Caco-2 (cell line): ENCODE measurements around the gene PCTP. TPM values are rescaled to one million over a fixed set of nuclear protein-coding genes. Genes with fewer than 3 reads are reported as not detected.

ENCODE experiments used
- BruUV-seq: library from RNA; stranded (reverse); fragments of 400-500 nt; replicated peaks from 2 replicates; lab custom pipeline; 2021; lab: Mats Ljungman, UMichigan
- CTCF ChIA-PET: fragments of 300-600 bp; sonication (Branson Sonifier 250); formaldehyde crosslinking; loops from one replicate; lab custom pipeline; 2022; ENCODE audit warnings: antibody characterized with exemption; lab: Charles Lee
- POLR2A ChIA-PET: fragments of 300-600 bp; sonication (Branson Sonifier 250); formaldehyde crosslinking; loops from one replicate; lab custom pipeline; 2022; ENCODE audit warnings: antibody characterized with exemption; lab: Charles Lee
- DNase-seq, 2 experiments: peaks; one replicate each; pipeline versions ENCODE4 v3.0.0 to v3.0.0-alpha.2; 2020 to 2022
- H3K27me3 ChIP-seq: replicated peaks from 2 replicates; pipeline ENCODE4 v1.6.0; 2011; ENCODE audit warnings: low read length; ENCODE audit not compliant: control insufficient read depth, insufficient read depth
- H3K36me3 ChIP-seq: 2 replicates; pipeline ENCODE4 v1.5.1; 2011; ENCODE audit warnings: low read length; ENCODE audit not compliant: control insufficient read depth, insufficient read depth
- H3K4me1 ChIP-seq: fragments of 250-450 bp; sonication (Bioruptor Pico); 2 replicates; pipeline ENCODE4 v1.5.1; 2020; ENCODE audit warnings: mild to moderate bottlenecking
- H3K4me3 ChIP-seq: 2 replicates; pipeline ENCODE4 v1.5.1; 2011; ENCODE audit warnings: low read depth, mild to moderate bottlenecking, control low read depth, low read length
- H3K9me3 ChIP-seq: fragments of 250-450 bp; sonication (Bioruptor Pico); 2 replicates; pipeline ENCODE4 v1.5.1; 2020; ENCODE audit warnings: mild to moderate bottlenecking, moderate library complexity
- H3K27ac Mint-ChIP-seq: one replicate; pipeline ENCODE4 v1.8.0; 2022; ENCODE audit warnings: mixed read lengths; ENCODE audit not compliant: unreplicated experiment
- H3K27me3 Mint-ChIP-seq: one replicate; pipeline ENCODE4 v1.8.0; 2022; ENCODE audit warnings: mixed read lengths; ENCODE audit not compliant: insufficient read depth, unreplicated experiment
- H3K36me3 Mint-ChIP-seq: one replicate; pipeline ENCODE4 v1.8.0; 2022; ENCODE audit warnings: mild to moderate bottlenecking, mixed read lengths; ENCODE audit not compliant: insufficient read depth, unreplicated experiment
- H3K4me1 Mint-ChIP-seq: one replicate; pipeline ENCODE4 v1.8.0; 2022; ENCODE audit warnings: low read depth, mixed read lengths; ENCODE audit not compliant: unreplicated experiment
- H3K4me3 Mint-ChIP-seq: one replicate; pipeline ENCODE4 v1.8.0; 2022; ENCODE audit warnings: mild to moderate bottlenecking, moderate library complexity, mixed read lengths; ENCODE audit not compliant: unreplicated experiment
- H3K9me3 Mint-ChIP-seq: one replicate; pipeline ENCODE4 v1.8.0; 2022; ENCODE audit warnings: mixed read lengths; ENCODE audit not compliant: unreplicated experiment
- CTCF ChIP-seq, 2 experiments: fragments of 200-600 bp in 1 of 2; IDR thresholded peaks; 1 replicate in 1 of 2; 2 replicates in 1 of 2; pipeline versions ENCODE4 v1.5.1 to v1.8.0; 2011 to 2022; ENCODE audit warnings: antibody characterized with exemption in 1 of 2, control low read depth in 1 of 2, inconsistent platforms in 1 of 2, low read depth in 1 of 2, low read length in 1 of 2, mild to moderate bottlenecking in 1 of 2, moderate library complexity in 1 of 2; ENCODE audit not compliant: insufficient read depth in 1 of 2, severe bottlenecking in 1 of 2, unreplicated experiment in 1 of 2
- intact Hi-C: fragments of 100-400 bp; cut with micrococcal nuclease; formaldehyde crosslinking; loops from one replicate; pipeline ENCODE4 v1.10.0; 2022; ENCODE audit not compliant: unreplicated experiment
- total RNA-seq: library from RNA; stranded (reverse); gene quantifications from 2 replicates; pipeline ENCODE4 v1.2.3, GENCODE V29; 2022

Gene PCTP
- total RNA-seq, 1 experiment from 2014 or later: 16.7 TPM

- DNase-seq: peak; percentile 41 to 47
- no peaks in the 10 kb centered on the region for H3K9me3 Mint-ChIP-seq
- no peaks in the 10 kb centered on the region for H3K4me1 Mint-ChIP-seq
- Histone ChIP-seq H3K9me3 (no peaks in the 10 kb centered on the region), H3K36me3 (no peaks in the 10 kb centered on the region), H3K4me1 (no peaks in the 10 kb centered on the region), H3K27me3 (no peaks in the 10 kb centered on the region), H3K4me3 (no peak overlapping the region)
- H3K4me3 Mint-ChIP-seq: no peak overlapping the region
- ChIA-PET POLR2A (interaction anchor here (0.7 kb wide), 1 partner anchor 15 kb away, joined by 5 read pairs; the partner anchor contains the start of gene PCTP), CTCF (interaction anchor here (0.5 to 2.3 kb wide), 5 partner anchors 13 to 498 kb away, joined by 3 to 11 read pairs (median 4); partner anchors contain the start of gene PCTP)
- H3K27me3 Mint-ChIP-seq: peaks cover 8% of the 10 kb centered on the region
- H3K27ac Mint-ChIP-seq: no peak overlapping the region
- TF ChIP-seq CTCF (IDR thresholded peaks at IDR 0.05; ENCODE audit: insufficient read depth in 1 of 2, low read depth in 1 of 2, low read length in 1 of 2, severe bottlenecking in 1 of 2, unreplicated experiment in 1 of 2): peak; percentile 59 to 70
- H3K36me3 Mint-ChIP-seq: no peaks in the 10 kb centered on the region
- BruUV-seq: no TSS peak
- intact Hi-C loops: loop anchor here (1.0 kb wide), 1 partner anchor 34 kb away; no protein-coding TSS in a partner anchor
Measured at GRCh38 chr17:55735731-55736405, 15.0 kb upstream of the PCTP start.

- no peaks in the 10 kb centered on the region for H3K36me3 ChIP-seq
- H3K4me3 Mint-ChIP-seq: no peak overlapping the region
- intact Hi-C loops: no loop called here
- ChIA-PET CTCF (no interaction called here), POLR2A (no interaction called here)
- BruUV-seq: no TSS peak
- H3K36me3 Mint-ChIP-seq: no peaks in the 10 kb centered on the region
- TF ChIP-seq CTCF (IDR thresholded peaks at IDR 0.05; ENCODE audit: insufficient read depth in 1 of 2, low read depth in 1 of 2, low read length in 1 of 2, severe bottlenecking in 1 of 2, unreplicated experiment in 1 of 2): no peak
- H3K27me3 ChIP-seq: no peaks in the 10 kb centered on the region
- no peaks in the 10 kb centered on the region for H3K9me3 Mint-ChIP-seq
- H3K4me3 ChIP-seq: no peak overlapping the region
- no peaks in the 10 kb centered on the region for H3K4me1 ChIP-seq
- peaks cover 8% of the 10 kb centered on the region for H3K27me3 Mint-ChIP-seq
- DNase-seq: no peak
- H3K4me1 Mint-ChIP-seq: no peaks in the 10 kb centered on the region
- H3K9me3 ChIP-seq: no peaks in the 10 kb centered on the region
- H3K27ac Mint-ChIP-seq: no peak overlapping the region
Measured at GRCh38 chr17:55737976-55738501, 12.8 kb upstream of the PCTP start.

- Histone ChIP-seq H3K36me3 (no peaks in the 10 kb centered on the region), H3K4me3 (no peak overlapping the region), H3K4me1 (no peaks in the 10 kb centered on the region), H3K9me3 (no peaks in the 10 kb centered on the region), H3K27me3 (no peaks in the 10 kb centered on the region)
- no peaks in the 10 kb centered on the region for H3K9me3 Mint-ChIP-seq
- no peak overlapping the region for H3K4me3 Mint-ChIP-seq
- POLR2A ChIA-PET: no interaction called here
- no peak for DNase-seq
- H3K36me3 Mint-ChIP-seq: no peaks in the 10 kb centered on the region
- CTCF ChIA-PET: no interaction called here
- no peaks in the 10 kb centered on the region for H3K4me1 Mint-ChIP-seq
- peaks cover 8% of the 10 kb centered on the region for H3K27me3 Mint-ChIP-seq
- no peak overlapping the region for H3K27ac Mint-ChIP-seq
- TF ChIP-seq CTCF (IDR thresholded peaks at IDR 0.05; ENCODE audit: insufficient read depth in 1 of 2, low read depth in 1 of 2, low read length in 1 of 2, severe bottlenecking in 1 of 2, unreplicated experiment in 1 of 2): no peak
- intact Hi-C loops: no loop called here
- no TSS peak for BruUV-seq
Measured at GRCh38 chr17:55740511-55741355, 10.1 kb upstream of the PCTP start.
